Measurements from ENCODE around the gene RNF214. TPM values are rescaled to one million over a fixed set of nuclear protein-coding genes. Genes with fewer than 3 reads are reported as not detected.

Gene RNF214
- total and polyA plus RNA-seq, 2 of the 13 experiments (the other 11 are each of a cell fraction or from before 2014, with no cell fraction given): 10.7 to 12.6 TPM

DNA sequence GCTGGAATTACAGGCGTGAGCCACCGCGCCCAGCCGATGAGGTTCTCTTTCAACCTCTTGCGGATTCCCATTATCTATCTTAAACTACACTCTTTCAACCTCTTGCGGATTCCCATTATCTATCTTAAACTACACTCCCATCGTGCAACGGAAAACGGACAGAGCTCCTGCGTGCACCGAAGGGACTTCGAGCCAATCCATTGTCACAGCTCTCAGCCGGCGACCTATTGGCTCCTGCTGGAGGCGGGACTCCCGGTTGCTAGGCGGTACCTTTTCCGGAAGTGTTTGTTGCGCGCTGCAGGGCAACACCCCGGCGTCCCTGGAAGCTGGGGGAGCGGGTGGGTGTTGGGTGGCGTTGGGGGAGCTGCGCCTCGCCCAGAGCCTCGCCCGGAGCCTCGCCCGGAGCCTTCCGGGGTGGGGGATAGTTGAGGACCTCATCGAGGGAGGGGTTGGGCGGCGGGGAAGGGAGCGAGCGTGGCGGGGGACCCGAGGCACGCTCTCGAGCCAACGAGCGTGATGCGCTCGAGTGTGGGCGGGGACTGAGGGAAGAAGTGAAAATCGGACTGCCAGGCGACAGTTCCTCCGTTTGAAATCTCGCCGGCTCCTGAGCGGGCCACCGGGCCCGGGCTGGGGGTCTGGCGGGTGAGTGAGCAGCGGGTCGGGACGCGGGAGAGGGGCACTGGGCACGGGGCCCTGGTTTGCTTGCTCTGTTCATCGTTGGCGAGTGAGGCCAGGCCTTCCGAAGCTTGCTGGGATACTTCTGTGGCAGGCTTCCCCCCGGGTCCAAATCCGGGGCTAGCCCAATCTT is 95.3 kb downstream of the RNF214 start, which contains the start of gene CEP164 (continued):
- TF ChIP-seq, protein P1, sequence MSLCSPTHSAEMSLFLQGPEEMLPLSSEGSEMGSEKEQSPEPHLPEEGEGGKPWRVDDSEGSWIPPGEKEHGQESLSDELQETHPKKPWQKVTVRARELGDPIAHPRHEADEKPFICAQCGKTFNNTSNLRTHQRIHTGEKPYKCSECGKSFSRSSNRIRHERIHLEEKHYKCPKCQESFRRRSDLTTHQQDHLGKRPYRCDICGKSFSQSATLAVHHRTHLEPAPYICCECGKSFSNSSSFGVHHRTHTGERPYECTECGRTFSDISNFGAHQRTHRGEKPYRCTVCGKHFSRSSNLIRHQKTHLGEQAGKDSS (CRISPR knock-in tag; IDR thresholded peaks at IDR 0.05; ENCODE audit: borderline replicate concordance, low read depth): no peak
- TF ChIP-seq HMGA1 (CRISPR knock-in tag; conservative IDR thresholded peaks at IDR 0.05) (no peak), MAFK (conservative IDR thresholded peaks at IDR 0.05 in 1 of 2, IDR thresholded peaks at IDR 0.05 in 1 of 2; ENCODE audit: low read length in 2 of 2) (no peak), GLI4 (CRISPR knock-in tag; IDR thresholded peaks at IDR 0.05; ENCODE audit: borderline replicate concordance) (no peak), SSRP1 (CRISPR knock-in tag; IDR thresholded peaks at IDR 0.05) (no peak), ZNF75D (CRISPR knock-in tag; IDR thresholded peaks at IDR 0.05; ENCODE audit: borderline replicate concordance) (no peak), ZNF562 (CRISPR knock-in tag; IDR thresholded peaks at IDR 0.05; ENCODE audit: borderline replicate concordance) (no peak), SETDB1 (CRISPR knock-in tag; IDR thresholded peaks at IDR 0.05; ENCODE audit: borderline replicate concordance) (no peak), MXI1 (IDR thresholded peaks at IDR 0.05; ENCODE audit: borderline replicate concordance, low read depth, low read length) (peak; percentile 70; the same call in 2 of the 3 replicates), ZFP36 (IDR thresholded peaks at IDR 0.05; ENCODE audit: borderline replicate concordance, low read depth, low read length, partially characterized antibody) (no peak), ZNF496 (CRISPR knock-in tag; IDR thresholded peaks at IDR 0.05; ENCODE audit: insufficient replicate concordance) (no peak), ZNF253 (CRISPR knock-in tag; IDR thresholded peaks at IDR 0.05; ENCODE audit: borderline replicate concordance) (no peak), NR1H2 (CRISPR knock-in tag; IDR thresholded peaks at IDR 0.05; ENCODE audit: borderline replicate concordance, low read depth) (no peak), PHF5A (CRISPR knock-in tag; IDR thresholded peaks at IDR 0.05; ENCODE audit: low read depth, unreplicated experiment) (peak; percentile 26), NFE2L1 (CRISPR knock-in tag; IDR thresholded peaks at IDR 0.05; ENCODE audit: borderline replicate concordance) (no peak), RFX1 (IDR thresholded peaks at IDR 0.05) (peak; percentile 83), ZSCAN20 (CRISPR knock-in tag; IDR thresholded peaks at IDR 0.05; ENCODE audit: borderline replicate concordance) (0 out of 2 replicates have a peak, but pooled peaks have one; percentile 65), ZNF225 (CRISPR knock-in tag; IDR thresholded peaks at IDR 0.05) (peak; percentile 34; the same call in 1 of the 2 replicates), ZNF337 (CRISPR knock-in tag; IDR thresholded peaks at IDR 0.05; ENCODE audit: borderline replicate concordance, low read depth) (no peak), IRF2 (CRISPR knock-in tag; IDR thresholded peaks at IDR 0.05) (no peak), POLR2A (IDR thresholded peaks at IDR 0.05; ENCODE audit: insufficient read depth in 1 of 2, low read depth in 2 of 2, low read length in 2 of 2) (peak; percentile 38 to 55), REXO4 (CRISPR knock-in tag; IDR thresholded peaks at IDR 0.05; ENCODE audit: borderline replicate concordance) (no peak)
- TF ChIP-seq, protein P2, sequence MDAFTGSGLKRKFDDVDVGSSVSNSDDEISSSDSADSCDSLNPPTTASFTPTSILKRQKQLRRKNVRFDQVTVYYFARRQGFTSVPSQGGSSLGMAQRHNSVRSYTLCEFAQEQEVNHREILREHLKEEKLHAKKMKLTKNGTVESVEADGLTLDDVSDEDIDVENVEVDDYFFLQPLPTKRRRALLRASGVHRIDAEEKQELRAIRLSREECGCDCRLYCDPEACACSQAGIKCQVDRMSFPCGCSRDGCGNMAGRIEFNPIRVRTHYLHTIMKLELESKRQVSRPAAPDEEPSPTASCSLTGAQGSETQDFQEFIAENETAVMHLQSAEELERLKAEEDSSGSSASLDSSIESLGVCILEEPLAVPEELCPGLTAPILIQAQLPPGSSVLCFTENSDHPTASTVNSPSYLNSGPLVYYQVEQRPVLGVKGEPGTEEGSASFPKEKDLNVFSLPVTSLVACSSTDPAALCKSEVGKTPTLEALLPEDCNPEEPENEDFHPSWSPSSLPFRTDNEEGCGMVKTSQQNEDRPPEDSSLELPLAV (CRISPR knock-in tag; conservative IDR thresholded peaks at IDR 0.05; ENCODE audit: low read depth): no peak
- TF ChIP-seq, protein P3, sequence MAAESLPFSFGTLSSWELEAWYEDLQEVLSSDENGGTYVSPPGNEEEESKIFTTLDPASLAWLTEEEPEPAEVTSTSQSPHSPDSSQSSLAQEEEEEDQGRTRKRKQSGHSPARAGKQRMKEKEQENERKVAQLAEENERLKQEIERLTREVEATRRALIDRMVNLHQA (CRISPR knock-in tag; IDR thresholded peaks at IDR 0.05): no peak
- TF ChIP-seq, protein P4, sequence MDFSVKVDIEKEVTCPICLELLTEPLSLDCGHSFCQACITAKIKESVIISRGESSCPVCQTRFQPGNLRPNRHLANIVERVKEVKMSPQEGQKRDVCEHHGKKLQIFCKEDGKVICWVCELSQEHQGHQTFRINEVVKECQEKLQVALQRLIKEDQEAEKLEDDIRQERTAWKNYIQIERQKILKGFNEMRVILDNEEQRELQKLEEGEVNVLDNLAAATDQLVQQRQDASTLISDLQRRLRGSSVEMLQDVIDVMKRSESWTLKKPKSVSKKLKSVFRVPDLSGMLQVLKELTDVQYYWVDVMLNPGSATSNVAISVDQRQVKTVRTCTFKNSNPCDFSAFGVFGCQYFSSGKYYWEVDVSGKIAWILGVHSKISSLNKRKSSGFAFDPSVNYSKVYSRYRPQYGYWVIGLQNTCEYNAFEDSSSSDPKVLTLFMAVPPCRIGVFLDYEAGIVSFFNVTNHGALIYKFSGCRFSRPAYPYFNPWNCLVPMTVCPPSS (IDR thresholded peaks at IDR 0.05): no peak
- TF ChIP-seq, protein P5, sequence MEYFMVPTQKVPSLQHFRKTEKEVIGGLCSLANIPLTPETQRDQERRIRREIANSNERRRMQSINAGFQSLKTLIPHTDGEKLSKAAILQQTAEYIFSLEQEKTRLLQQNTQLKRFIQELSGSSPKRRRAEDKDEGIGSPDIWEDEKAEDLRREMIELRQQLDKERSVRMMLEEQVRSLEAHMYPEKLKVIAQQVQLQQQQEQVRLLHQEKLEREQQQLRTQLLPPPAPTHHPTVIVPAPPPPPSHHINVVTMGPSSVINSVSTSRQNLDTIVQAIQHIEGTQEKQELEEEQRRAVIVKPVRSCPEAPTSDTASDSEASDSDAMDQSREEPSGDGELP (IDR thresholded peaks at IDR 0.05; ENCODE audit: borderline replicate concordance, low read depth): no peak

Measured in HepG2 (cell line).